ENCODE measurements around the gene STK35.
"Not testable (repeated sequence)": the region's sequence is repeated elsewhere in the genome, so short reads cannot be mapped to it uniquely, and the experiment has no call there.

STK35 gene

DNA sequence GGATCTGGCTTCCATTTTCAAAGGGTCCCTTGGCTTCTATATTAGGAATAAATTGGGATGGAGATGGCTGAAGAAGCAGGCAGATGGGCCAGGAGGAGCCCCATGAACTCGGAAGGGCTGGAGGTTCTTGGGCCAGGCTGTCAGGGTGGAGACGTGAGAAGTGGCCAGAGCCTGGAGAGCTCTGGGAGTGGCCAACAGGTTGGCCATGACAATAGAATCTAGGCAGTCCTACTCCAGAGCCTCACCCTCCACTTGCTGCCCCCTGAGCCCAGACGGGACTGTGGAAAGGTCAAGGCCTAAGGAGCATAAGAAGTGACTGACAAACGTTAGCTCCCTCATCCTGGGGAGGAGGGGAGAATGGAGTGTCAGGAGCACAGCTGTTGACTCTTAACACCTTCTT lies 62.1 kb downstream of the STK35 start:
- DNase-seq: no peak

DNA sequence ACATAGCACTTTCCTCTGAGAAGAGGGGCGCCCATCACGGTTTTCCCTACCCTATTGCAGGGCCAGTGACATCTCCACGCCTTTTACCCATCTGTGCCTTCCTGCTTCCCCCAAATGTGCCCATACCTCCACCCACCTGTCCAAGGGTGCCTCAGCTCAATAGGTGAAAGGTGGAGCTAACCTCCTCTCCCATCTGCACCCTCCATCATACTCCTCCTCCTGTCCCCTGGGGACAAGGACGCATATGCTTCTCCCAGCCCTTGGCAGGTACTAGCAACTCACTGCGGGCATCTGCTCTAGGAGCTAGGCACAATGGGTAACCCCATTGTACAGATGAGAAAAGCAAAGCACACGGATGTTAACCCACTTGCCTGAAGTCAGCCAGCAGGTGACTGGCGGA lies 62.8 kb downstream of the STK35 start:
- no peak for DNase-seq

DNA sequence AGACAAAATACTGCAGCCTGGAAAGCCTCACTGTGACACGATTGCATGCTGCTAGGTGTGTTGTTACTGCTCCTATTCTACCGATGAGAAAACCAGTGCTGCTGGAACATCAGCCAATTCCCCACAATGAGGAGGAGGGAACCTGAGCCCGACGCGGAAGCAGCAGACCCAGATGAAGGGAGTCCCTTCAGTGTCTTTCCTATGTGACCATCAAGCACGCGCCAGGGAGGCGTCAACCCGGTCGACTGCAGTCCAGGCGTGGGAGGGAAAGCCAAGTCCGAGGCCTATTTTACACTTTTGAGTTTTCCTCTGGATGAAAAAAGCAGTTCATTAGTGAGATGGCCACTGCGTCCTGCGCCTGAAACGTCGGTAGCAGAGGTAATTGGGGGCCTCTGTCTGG lies 63.3 kb downstream of the STK35 start:
- no peak for DNase-seq

DNA sequence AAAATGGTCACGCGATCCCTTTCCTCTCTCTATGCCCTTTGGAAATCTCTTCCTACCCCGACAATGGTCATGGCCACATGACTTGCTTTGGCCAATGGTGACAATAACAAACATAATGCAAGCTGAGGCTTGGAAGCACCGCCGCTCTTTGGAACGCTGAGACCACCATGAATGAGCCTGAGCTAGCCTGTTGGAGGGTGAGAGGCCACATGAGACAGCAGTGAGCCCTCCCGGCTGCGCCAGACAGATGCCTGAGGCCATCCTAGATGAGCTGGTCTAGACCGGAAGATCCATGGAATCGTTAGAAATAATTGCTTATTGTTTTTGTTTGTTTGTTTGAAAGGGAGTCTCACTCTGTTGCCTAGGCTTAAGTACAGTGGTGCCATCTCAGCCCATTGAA lies 64.2 kb downstream of the STK35 start:
- DNase-seq: no peak

DNA sequence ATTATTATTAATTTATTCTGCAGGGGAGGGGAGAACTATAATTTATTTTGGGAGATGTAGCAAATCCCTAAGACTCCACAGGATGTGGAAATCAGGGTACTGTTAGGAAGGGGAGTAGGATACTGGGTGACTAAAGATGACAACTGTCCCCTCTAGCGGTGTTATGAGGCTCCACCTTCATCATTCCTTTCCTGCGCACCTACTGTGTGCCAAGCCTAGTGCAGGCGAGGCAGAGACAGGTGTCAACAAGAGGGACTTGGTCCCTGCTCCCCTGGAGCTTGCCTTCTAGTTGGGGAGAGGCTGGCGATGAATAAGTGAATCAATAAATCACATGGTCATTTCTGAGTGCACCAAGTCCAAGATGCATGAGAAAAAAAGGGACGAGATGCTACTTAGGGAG lies 65.5 kb downstream of the STK35 start:
- DNase-seq: no peak

DNA sequence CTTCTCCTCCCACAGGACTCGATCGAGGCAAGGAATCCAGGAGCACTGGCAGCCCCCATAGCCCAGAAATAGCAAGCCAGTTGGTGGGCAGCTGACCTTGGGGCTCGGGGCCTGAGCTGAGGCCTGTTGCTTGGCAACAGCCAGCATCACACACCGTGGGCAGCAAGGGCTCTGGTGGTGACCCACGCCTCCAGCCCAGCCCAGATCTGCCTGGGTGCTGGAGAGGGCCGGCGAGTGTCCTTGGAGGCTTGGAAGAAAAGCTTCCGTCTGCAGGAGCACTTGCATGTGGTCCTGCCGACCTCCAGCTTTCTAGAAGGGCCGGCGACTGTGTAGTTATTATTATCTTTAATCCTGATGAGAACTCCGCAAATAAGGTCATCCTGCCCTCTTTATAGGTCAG lies 67.3 kb downstream of the STK35 start:
- no peak for DNase-seq

DNA sequence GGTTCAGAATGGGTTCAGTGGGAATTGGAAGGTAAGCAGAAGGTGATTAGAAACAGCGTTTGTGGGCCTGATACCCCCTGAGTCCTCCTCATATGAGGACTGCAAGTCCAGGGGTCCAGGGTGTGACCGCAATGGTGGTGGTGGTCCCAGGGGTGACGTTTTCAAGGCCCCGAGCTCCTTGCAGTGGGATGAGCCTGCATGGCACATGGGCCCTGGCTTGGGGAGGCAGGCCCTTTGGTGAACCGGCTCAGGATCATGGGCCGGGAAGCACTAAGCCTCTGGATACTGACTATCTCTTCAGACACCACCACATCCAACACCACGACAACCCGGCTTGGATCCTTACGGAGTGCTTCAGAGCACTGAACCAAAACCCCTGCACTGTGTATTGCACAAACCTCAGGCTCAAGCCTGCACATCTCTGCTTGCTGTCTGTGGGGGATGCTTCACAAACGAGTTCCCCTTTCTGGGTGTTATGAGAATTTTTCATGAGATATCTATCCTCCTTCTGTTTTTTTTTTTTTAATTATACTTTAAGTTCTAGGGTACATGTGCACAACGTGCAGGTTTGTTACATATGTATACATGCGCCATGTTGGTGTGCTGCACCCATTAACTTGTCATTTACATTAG lies 67.9 kb downstream of the STK35 start:
- no peak for DNase-seq

DNA sequence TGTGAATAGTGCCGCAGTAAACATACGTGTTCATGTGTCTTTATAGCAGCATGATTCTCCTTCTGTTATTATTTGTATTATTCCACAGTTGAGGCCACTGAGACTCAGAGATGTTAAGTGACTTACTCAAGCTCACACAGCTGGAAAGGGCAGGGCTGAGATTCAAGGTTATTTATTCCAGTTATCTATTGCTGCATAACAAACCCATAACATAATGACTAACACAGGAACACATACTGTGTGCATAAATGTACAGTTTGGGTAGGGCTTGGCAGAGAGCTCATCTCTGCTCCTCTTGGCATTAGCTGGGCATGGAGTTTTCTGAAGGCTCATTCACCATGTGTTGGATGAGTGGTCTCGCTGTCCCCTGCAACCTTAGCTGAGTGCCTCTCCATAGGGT lies 68.8 kb downstream of the STK35 start:
- DNase-seq: no peak

DNA sequence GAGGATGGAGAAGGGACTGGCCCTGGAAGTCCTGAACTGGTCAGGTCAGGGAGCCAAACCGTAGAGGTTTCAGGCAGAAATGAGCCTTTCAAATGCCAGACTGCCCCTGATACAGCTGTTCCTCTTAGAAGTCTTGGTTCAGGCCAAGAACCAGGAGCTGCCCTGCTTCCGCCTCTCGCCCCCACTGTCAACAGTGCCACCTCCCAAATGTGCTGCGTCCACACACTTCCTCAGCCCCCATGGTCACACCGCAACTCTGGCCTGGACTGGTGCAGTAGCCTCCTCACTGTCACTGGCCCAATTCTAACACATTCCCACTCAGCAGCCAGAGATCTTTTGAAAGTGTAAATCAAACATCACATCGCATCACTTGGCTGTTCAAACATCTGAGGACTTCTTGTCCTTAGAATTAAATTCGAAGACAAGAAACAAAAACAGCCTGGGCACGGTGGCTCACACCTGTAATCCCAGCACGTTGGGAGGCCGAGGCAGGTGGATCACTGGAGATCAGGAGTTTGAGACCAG lies 69.7 kb downstream of the STK35 start:
- DNase-seq: no peak

DNA sequence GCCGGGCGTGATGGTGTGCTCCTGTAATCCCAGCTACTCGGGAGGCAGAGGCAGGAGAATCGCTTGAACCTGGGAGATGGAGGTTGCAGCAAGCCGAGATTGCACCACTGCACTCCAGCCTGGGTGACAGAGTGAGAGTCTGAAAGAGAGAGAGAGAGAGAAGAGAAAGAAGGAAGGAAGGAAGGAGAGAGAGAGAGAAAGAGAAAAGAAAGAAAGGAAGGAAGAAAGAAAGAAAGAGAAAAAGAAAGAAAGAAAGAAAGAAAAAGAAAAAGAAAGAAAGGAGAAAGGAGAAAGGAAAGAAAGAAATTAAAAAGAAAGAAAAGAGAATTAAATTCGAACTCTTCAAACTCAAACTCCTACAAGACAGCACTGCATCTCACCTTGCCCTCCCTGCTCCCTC lies 70.2 kb downstream of the STK35 start:
- DNase-seq: not testable (repeated sequence)

DNA sequence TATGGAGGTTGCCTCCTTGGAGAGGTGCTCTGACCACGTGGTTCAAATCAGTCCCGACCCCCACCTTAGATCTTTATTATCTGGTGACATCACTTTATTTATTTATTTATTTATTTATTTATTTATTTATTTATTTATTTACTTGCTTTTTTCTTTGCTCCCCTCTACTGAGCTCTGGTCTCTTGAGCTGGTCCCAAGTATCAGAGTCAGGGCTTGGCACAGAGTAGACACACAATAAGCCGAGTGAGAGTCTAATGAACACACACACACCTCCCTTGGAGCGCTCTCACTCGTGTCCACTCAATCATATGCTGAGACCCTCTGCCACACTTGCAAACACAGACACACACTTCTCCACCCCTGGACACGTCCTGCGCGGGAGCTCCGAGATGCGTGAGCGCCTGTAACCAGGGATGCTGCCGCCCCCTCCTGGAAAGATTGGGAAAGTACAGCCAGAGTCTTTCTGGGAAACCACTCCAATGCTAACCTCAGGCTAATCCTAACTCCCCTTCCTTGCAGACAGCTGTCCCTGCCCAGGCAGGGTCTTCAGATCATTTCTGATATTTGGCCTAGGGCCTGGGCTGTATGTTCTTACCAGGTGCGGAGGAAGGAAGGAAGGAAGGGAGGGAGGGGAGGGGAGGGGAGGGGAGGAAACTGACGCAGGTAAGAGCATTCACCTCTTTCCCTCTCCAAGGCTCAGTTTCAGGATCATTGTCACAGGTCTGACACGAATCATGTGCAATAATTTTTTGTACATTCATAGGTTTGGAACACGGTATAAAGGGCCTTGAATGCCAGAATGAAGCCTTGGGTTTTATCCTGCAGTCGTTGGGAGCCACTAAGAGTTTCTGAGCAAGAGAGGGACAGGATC lies 70.9 kb downstream of the STK35 start:
- DNase-seq: peak; percentile 35 to 48

DNA sequence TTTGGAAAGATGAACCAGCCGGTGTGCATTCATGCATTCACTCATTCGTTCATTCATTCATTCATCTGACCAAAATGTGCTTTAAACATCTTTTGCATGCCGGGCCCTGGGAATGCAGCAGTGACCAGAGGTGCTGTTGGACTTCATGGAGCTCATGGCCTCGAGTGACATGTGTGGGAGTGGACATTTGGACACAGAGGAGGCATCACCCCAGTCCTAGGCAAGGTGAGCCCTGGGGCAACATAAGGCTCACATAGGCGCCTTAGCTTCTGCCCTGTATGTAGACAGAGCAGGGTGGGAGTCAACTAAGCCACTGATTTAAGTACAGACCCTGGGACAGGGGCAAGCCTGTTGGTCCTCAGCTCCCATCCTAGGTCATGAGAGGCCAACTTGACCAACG lies 71.6 kb downstream of the STK35 start:
- no peak for DNase-seq

DNA sequence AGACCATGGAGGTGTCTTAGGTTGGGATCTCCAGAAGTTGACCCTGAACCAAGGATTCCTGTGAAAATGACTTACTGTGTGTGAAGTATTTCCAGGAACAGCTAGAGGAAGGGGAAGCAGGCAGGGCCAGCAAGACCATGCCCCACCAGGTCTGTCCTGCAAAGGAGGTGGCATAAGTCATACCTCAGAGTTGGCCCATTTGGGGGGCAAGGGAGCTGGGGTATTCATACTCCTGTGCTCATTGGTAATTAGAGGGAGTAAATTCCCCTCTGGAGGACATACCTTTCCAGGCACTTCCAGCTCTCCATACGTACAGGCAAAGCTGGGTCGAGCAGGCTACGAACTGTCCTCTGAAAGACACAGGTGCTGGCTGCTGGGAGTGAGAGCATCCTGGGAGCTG lies 72.4 kb downstream of the STK35 start:
- DNase-seq: no peak

DNA sequence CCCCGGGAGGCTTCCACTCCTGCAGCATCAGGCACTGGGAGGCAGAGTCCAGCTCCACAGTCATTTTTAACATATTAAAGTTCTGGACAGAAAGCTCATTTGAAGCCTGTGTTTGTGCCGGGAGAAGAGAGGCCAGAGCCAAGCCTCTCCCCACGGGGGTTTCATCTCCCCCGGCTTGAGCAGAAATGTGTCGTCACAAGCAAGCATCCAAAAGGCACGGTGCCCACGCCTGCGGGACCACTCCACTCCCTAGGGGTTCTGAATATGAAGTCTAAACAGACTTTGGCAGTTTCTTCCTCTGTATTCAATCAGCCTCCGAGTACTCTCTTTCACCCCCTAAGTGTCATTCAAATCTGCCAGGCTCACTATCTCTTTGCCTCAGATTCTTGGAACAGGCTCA lies 75.3 kb downstream of the STK35 start:
- no peak for DNase-seq

DNA sequence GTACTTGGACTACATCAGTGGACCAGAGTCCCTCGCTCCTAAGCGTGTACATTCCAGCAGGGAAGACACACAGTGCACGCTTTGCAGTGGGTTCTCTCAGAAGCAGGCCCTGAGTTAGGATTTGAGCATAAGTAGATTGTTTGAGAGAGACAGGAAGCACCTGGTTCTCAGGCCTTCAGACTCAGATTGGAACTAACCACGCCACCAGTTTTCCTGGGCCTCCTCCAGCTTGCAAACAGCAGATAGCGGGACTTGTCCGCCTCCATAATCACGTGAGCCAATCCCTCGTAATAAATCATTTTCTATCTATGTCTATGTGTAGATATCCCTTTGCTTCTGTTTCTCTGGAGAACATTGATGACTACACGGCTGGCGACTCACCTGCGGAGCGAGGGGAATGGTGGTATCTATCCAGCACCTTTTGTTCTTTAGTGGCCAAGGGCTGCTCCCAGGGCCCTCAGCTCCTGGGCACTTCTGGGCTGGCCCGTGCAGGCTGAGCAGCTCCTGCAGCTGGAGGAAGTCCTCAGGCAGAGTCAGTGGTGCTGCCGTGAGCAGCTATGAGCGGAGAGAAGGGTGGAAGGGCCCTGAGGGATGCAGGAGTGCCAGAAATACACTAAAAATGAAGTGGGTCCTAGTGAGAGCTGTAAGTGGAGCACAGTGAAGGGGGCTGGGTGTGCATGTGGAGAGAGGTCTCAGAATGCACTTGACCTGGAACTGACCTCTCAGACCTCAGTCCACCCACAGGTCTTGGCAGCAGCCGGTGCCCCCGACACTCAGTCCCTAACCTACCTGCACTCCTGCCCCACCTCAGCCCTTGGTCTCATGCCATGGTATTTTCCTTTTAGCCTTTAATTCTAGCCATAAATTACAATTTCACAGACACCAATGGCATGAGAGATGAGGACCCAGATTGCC lies 76.9 kb downstream of the STK35 start:
- DNase-seq: no peak

DNA sequence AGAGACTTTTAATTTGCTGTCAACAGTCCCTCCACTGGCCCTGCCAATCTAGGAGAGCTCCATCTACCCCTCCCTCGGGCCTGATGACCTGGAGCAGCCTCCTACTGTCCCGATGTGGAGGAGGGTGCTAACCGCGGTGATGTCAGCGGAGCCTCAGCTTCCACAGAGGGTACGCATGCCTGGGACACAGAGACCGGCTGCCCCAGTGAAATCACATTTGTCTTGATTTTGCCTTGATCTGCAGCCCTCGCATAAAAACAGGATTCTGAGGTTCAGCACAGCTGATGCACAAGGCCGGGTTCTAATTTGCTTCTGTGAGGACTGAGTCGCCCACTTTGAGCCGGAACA lies 77.6 kb downstream of the STK35 start:
- DNase-seq: no peak

DNA sequence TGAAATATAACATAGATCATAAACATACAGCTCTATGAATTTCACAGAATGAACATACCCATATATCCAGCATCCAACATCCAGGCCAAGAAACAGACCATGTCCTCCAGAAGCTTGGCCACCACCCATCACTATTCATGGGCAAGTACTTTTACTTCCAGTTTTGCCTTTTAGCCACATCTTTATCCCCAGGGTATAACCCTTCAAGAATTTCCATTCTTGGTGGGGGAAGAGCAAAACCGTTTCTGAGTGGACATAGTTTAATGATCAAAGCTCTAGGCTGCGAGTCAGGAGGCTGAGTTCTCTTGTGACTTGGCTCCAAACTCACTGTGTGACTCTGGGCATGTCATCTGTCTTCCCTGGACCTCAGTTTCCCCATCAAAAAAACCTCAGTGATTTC lies 78.3 kb downstream of the STK35 start:
- no peak for DNase-seq

DNA sequence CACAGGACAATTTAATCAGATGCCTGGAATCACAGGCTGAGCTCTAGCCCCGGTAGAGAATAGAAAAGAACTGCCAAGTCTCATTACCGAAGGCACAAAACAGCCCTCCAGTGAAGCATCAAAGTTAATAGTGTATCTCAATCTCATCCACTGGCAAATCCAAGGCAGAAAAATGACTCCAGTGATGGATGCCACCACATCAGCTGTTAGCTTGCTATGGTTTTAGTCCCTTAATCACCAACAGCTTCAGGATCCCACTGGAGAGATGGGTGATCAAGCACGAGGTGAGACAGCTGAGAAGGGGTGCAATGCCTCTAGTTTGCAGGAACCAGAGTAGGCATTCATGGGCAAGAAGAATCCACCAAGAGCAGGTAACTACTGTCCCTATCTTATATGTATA lies 81.8 kb downstream of the STK35 start:
- DNase-seq: no peak

DNA sequence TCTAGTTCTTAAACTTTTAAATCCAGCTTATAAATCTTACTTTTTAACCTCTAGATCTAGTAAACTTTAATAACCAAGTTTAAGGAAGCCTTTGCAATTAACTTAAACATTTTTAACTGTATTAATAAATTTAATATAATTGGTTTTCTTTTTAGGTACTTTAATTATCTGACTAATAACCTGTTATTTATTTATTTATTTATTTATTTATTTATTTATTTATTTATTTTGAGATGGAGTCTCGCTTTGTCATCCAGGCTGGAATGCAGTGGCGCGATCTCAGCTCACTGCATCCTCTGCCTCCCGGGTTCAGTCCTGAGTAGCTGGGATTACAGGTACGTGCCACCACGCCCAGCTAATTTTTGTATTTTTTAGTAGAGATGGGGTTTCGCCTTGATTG lies 83.3 kb downstream of the STK35 start:
- DNase-seq: not testable (repeated sequence)

DNA sequence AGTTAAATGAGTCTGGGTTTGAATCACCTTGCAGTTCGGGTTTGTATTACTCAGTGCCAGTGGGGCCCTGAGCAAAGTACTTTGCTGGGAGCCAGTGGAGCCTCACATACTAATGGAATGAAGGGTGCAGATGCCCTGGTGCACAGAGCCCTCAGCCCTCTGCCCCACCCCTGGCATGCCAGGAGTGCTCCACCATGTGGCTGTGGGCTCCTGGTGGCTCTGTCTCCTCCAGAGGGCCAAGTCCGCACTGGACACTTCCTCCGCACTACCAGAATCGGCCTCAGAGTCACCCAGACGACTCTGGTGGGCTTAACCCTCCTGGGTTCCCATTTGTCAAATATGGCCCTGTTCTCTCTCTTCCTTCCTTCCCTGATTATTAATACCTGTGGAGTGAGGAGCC lies 94.0 kb downstream of the STK35 start:
- DNase-seq: no peak

DNA sequence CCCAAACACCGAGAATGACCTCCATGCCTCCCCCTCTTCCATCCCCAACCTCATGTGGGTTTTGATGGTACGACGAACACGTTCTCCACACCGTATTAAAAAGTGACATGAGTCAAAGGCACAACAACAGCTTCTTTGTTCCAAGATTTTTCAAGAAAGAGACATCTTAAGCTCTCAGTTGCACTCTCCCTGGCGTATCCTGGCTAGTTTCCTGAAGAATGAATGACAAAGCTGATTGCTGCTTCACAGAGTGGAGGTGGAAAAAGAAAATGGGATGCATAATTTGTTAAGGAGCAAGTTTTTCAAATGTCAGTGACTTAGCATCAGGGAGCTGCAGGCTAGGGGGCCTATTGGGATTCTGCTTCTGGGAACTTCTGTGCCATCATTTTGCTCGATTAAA lies 95.5 kb downstream of the STK35 start:
- no peak for DNase-seq

All from NCI-H2081 (cell line).